ENCODE data around the gene RPS6KB1.

- TF ChIP-seq YY1 (IDR thresholded peaks at IDR 0.05; ENCODE audit: insufficient read depth, insufficient read length) (no peak), ZNF274 (IDR thresholded peaks at IDR 0.05; ENCODE audit: low read depth, low read length) (no peak), SUZ12 (IDR thresholded peaks at IDR 0.05; ENCODE audit: extremely low read depth, insufficient read depth, insufficient read length) (no peak)
These were observed 33.4 kb upstream of the RPS6KB1 start for GRCh38 chr17:59859444-59860025.
